OCI-LY1 (cell line): Measurements from ENCODE around the gene PDE11A.

Experiments used
- EZH2 ChIP-seq: fragments of 200-600 bp; sonication (generic), shearing (Covaris generic); IDR thresholded peaks from 2 replicates; pipeline ENCODE4 v1.8.0; 2017; ENCODE audit warnings: borderline replicate concordance, mixed run types, mild to moderate bottlenecking, antibody characterized with exemption, low read length, moderate library complexity, mixed read lengths
- TF ChIP-seq, protein P1 (sequence below): fragments of 200-600 bp; sonication (generic), shearing (Covaris generic); IDR thresholded peaks from 2 replicates; pipeline ENCODE4 v1.5.1; 2017; ENCODE audit warnings: mild to moderate bottlenecking, antibody characterized with exemption, low read length, moderate library complexity, mixed read lengths

DNA sequence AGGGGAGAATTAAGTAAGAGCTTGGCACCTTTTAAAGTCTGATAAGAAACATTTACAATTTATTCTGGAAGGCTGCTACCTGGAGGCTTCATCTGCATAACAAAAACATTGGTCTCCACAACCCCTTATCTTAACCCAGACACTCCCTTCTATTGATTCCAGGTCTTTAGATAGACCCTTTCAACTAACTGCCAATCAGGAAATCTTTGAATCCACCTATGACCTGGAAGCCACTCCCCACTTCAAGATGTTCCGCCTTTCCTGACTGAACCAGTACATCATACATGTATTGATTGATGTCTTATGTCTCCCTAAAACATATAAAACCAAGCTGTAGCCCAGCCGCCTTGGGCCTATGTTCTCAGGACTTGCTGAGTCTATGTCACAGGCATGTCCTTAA, 390.6 kb downstream of the PDE11A start:
- TF ChIP-seq, protein P1, sequence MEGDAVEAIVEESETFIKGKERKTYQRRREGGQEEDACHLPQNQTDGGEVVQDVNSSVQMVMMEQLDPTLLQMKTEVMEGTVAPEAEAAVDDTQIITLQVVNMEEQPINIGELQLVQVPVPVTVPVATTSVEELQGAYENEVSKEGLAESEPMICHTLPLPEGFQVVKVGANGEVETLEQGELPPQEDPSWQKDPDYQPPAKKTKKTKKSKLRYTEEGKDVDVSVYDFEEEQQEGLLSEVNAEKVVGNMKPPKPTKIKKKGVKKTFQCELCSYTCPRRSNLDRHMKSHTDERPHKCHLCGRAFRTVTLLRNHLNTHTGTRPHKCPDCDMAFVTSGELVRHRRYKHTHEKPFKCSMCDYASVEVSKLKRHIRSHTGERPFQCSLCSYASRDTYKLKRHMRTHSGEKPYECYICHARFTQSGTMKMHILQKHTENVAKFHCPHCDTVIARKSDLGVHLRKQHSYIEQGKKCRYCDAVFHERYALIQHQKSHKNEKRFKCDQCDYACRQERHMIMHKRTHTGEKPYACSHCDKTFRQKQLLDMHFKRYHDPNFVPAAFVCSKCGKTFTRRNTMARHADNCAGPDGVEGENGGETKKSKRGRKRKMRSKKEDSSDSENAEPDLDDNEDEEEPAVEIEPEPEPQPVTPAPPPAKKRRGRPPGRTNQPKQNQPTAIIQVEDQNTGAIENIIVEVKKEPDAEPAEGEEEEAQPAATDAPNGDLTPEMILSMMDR, result no peak
- TF ChIP-seq EZH2, result no peak
